Superior temporal gyrus (tissue), 1 donor: ENCODE data around the gene AIFM1.

Source experiments
- DNase-seq: peaks from one replicate; pipeline ENCODE4 v3.0.0-alpha.2; 2016; ENCODE audit errors: extremely low spot score

The AIFM1 gene

GRCh38 chrX:130093271-130093670, 72.4 kb downstream of the AIFM1 start:
- no peak for DNase-seq

GRCh38 chrX:130091980-130092522, 73.6 kb downstream of the AIFM1 start:
- no peak for DNase-seq

GRCh38 chrX:130090364-130090763, 75.3 kb downstream of the AIFM1 start:
- no peak for DNase-seq

GRCh38 chrX:130086447-130087206, 79.0 kb downstream of the AIFM1 start:
- DNase-seq, result no peak

- no peak for DNase-seq
Measured at GRCh38 chrX:130085551-130086446, 79.8 kb downstream of the AIFM1 start.

GRCh38 chrX:130084631-130085237, 80.9 kb downstream of the AIFM1 start:
- no peak for DNase-seq

- DNase-seq, result no peak
Measured at GRCh38 chrX:130083656-130084382, 81.8 kb downstream of the AIFM1 start.

- no peak for DNase-seq
Measured at GRCh38 chrX:130083107-130083490, 82.5 kb downstream of the AIFM1 start.

GRCh38 chrX:130082244-130083106, 83.2 kb downstream of the AIFM1 start:
- DNase-seq, result no peak

GRCh38 chrX:130081421-130082045, 84.1 kb downstream of the AIFM1 start:
- DNase-seq, result no peak

- DNase-seq, result no peak
Measured at GRCh38 chrX:130080791-130081367, 84.8 kb downstream of the AIFM1 start.

GRCh38 chrX:130079824-130080406, 85.7 kb downstream of the AIFM1 start:
- DNase-seq, result peak; percentile 83
